GM19193 (cell line): ENCODE results near the gene PPARGC1A.

Source experiments
- POLR2A ChIP-seq: IDR thresholded peaks from 4 replicates; pipeline ENCODE4 v1.6.1; 2011; ENCODE audit not compliant: insufficient read depth, insufficient read length; ENCODE audit errors: extremely low read depth

PPARGC1A gene

GRCh38 chr4:23844961-23845360 is 44.9 kb downstream of the PPARGC1A start:
- no peak for TF ChIP-seq POLR2A

GRCh38 chr4:23839279-23839678 is 50.6 kb downstream of the PPARGC1A start:
- no peak for TF ChIP-seq POLR2A

DNA sequence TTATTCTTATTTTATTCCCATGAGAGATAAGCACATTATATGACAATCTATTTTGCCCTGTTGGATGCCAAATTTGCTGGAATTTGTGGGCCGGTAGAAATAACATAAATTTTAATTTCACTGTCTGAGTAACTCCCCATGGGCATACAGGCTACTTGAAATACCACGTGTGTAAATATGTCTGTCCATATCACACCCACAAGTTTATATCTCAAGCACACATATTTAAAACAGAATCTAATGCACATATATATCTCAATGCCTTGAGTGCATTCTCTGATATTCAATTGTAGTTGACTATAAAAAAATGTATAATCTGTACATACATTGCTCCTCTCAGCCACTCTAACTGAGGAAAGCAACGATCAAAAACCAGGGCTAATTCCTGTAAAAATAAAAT is 51.2 kb downstream of the PPARGC1A start:
- TF ChIP-seq POLR2A: no peak

- no peak for TF ChIP-seq POLR2A
Observed at GRCh38 chr4:23838131-23838530, 51.7 kb downstream of the PPARGC1A start.

DNA sequence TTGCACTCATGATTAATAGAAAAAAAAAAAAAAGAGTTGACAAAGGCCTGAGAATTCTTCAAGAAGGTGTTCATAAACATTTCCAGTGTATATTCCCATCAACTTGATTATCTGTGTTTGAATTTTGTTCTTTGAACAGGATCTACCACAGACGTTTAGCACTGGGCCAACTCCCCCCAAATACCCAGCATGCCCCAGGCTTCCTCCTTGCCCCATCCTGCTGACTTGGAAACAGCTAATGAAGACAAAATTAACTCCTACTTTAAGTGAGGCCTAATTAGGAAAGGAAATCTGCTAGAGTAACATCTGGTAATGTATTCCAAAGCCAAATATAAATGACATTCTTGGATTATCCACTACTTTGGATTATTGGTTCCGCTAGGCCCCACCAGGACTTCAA is 52.5 kb downstream of the PPARGC1A start:
- no peak for TF ChIP-seq POLR2A

- TF ChIP-seq POLR2A: no peak
Observed at GRCh38 chr4:23835774-23836478, 53.9 kb downstream of the PPARGC1A start.

GRCh38 chr4:23828779-23829178 is 61.1 kb downstream of the PPARGC1A start:
- TF ChIP-seq POLR2A: no peak

GRCh38 chr4:23828020-23828715 is 61.7 kb downstream of the PPARGC1A start:
- no peak for TF ChIP-seq POLR2A

DNA sequence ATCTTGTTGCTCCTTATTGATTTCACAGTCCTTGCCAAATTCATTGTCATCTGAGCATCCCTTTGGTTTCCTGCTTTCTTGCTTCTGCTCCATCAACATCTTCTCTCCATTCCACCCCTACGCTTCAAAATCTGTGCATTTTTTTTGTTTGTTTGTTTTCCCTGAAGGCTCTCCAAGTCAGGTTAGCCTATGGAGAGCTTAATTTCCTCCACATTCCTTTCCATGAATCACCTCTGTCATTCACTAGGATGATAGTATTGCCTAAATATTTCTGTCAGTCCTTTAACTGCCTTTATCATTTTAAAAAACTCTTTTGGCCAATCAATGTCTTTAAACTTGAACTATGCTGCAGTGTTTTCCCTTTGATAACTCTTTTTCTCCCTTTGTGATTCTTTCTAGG is 67.7 kb downstream of the PPARGC1A start:
- no peak for TF ChIP-seq POLR2A

DNA sequence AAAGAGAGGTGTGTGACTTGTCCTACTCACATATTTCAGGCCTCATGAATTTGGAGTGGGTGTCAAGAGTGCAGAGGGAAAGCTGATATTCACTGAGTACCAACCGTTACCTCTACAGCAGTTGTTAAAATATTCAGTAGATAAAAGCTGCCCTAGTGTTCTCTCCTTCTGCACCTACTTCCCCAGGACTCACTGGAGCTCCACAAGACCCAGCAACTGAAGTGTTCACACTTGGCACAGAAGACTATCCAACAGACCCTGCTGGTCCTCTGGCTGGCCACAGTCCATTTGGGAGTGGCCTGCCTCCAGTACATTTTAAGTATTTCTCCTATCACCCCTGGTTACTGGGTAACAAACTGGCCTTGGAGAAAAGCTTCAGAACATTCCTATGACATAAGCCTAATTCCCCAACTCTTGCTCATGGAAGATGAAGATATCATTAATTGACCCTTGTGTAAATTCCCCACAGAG is 70.8 kb downstream of the PPARGC1A start:
- no peak for TF ChIP-seq POLR2A

DNA sequence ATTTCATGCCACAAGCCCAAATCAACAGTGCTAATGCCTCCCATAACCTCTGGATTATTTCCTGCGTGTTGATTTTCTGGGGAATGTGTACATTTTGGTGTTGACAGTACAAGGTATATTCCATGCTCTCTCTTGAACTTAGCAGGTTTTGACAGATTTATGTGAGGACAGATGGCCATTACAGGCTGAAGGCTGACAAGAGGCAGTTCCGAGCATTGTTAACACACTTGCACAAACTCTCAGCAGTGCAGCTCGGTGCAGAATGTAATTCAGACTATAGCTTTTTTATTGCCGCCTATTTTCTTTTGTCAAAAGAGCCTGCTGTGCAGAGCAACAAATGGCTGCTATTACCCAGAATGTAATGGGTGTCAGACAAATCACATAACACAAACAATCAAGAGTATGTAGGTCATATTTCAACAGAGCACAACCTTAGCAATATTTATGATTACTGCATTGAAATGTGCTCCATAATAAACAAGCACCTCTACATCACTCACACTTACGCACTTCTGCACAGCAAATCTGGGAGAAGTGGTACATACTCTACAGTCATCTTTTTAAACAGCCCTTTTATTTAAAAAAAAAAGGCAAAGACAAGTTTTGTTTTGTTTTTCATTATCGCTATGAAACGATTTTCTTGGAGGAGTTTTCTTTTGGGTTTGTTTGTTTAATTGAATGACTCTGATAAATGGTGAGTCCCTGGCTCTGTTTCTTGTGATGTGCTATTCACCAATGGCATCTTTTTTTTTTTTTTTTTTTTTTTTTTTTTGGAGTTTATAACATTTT is 71.6 kb downstream of the PPARGC1A start:
- TF ChIP-seq POLR2A: no peak

GRCh38 chr4:23814996-23815660 is 74.7 kb downstream of the PPARGC1A start:
- TF ChIP-seq POLR2A: no peak

GRCh38 chr4:23814587-23814986 is 75.3 kb downstream of the PPARGC1A start:
- no peak for TF ChIP-seq POLR2A

GRCh38 chr4:23811161-23811560 is 78.7 kb downstream of the PPARGC1A start:
- no peak for TF ChIP-seq POLR2A

GRCh38 chr4:23805450-23805851 is 84.4 kb downstream of the PPARGC1A start:
- TF ChIP-seq POLR2A: no peak
